H1 (cell line): Measurements from ENCODE around the gene KIAA1328. TPM values are rescaled to one million over a fixed set of nuclear protein-coding genes. Genes with fewer than 3 reads are reported as not detected.

Experiments
- CTCF ChIA-PET: fragments of 300-600 bp; sonication (Branson Sonifier 250); formaldehyde crosslinking; loops from one replicate; lab custom pipeline; 2021; ENCODE audit not compliant: partially characterized antibody; lab: Charles Lee
- POLR2A ChIA-PET: fragments of 300-600 bp; sonication (Branson Sonifier 250); formaldehyde crosslinking; loops from one replicate; lab custom pipeline; 2021; ENCODE audit warnings: inconsistent platforms; ENCODE audit not compliant: partially characterized antibody; lab: Charles Lee
- DNase-seq, 2 experiments: peaks; one replicate each; pipeline versions ENCODE4 v3.0.0 to v3.0.0-alpha.2; 2010 to 2022; ENCODE audit warnings: low spot score in 2 of 2, low read depth in 1 of 2, mixed read lengths in 1 of 2
- FAIRE-seq: peaks from 2 replicates; lab custom pipeline; 2011; peaks lifted over from hg19 to GRCh38; lab: Jason Lieb, UNC
- H2AFZ ChIP-seq: 2 replicates; pipeline ENCODE4 v1.8.1; 2012; ENCODE audit warnings: low read length, inconsistent platforms
- H2AK5ac ChIP-seq: 2 replicates; pipeline ENCODE4 v1.6.1; 2013; ENCODE audit warnings: low read depth, low read length
- H2BK120ac ChIP-seq: replicated peaks from 2 replicates; pipeline ENCODE3; 2013; ENCODE audit warnings: low read depth, low read length, inconsistent platforms
- H2BK12ac ChIP-seq: 2 replicates; pipeline ENCODE4 v1.6.1; 2013; ENCODE audit warnings: low read depth, low read length
- H2BK15ac ChIP-seq: 2 replicates; pipeline ENCODE4 v1.6.1; 2013; ENCODE audit warnings: low read length
- H2BK20ac ChIP-seq: 2 replicates; pipeline ENCODE4 v1.6.1; 2013; ENCODE audit warnings: low read length
- H2BK5ac ChIP-seq: 2 replicates; pipeline ENCODE4 v1.6.1; 2013; ENCODE audit warnings: low read depth, low read length
- H3K14ac ChIP-seq: 2 replicates; pipeline ENCODE4 v1.6.1; 2013; ENCODE audit warnings: inconsistent platforms; ENCODE audit not compliant: insufficient read length
- H3K18ac ChIP-seq: 2 replicates; pipeline ENCODE4 v1.6.1; 2013; ENCODE audit warnings: low read length; ENCODE audit errors: extremely low read depth
- H3K23ac ChIP-seq: 2 replicates; pipeline ENCODE4 v1.6.1; 2013; ENCODE audit warnings: inconsistent platforms; ENCODE audit not compliant: insufficient read length
- H3K23me2 ChIP-seq: 2 replicates; pipeline ENCODE4 v1.6.1; 2013; ENCODE audit warnings: low read depth, low read length
- H3K27ac ChIP-seq: 2 replicates; pipeline ENCODE4 v1.6.1; 2011; ENCODE audit warnings: low read depth, low read length, inconsistent platforms
- H3K27me3 ChIP-seq, 4 experiments: replicated peaks in 1 of 4; 1 replicate in 1 of 4; 2 replicates in 3 of 4; pipeline versions ENCODE4 v1.6.1 to v1.8.1; 2011 to 2013; ENCODE audit warnings: low read length in 3 of 4, mild to moderate bottlenecking in 3 of 4, inconsistent platforms in 2 of 4, mixed read lengths in 2 of 4, moderate library complexity in 1 of 4; ENCODE audit not compliant: control insufficient read depth in 3 of 4, insufficient read depth in 3 of 4; ENCODE audit errors: extremely low read depth in 1 of 4
- H3K36me3 ChIP-seq, 4 experiments: 2 replicates each; pipeline versions ENCODE4 v1.6.1 to v1.8.1; 2011 to 2013; ENCODE audit warnings: mild to moderate bottlenecking in 4 of 4, low read length in 3 of 4, moderate library complexity in 2 of 4, control low read depth in 1 of 4, inconsistent platforms in 1 of 4; ENCODE audit not compliant: insufficient read depth in 4 of 4, control insufficient read depth in 2 of 4
- H3K4ac ChIP-seq: replicated peaks from 2 replicates; pipeline ENCODE3; 2013; ENCODE audit warnings: low read length, low read depth, mixed read lengths, inconsistent platforms; ENCODE audit not compliant: insufficient read length
- H3K4me1 ChIP-seq, 4 experiments: replicated peaks in 1 of 4; 1 replicate in 1 of 4; 2 replicates in 3 of 4; pipeline versions ENCODE4 v1.6.1 to v1.8.1; 2011 to 2013; ENCODE audit warnings: low read length in 3 of 4, inconsistent platforms in 2 of 4, mixed read lengths in 1 of 4; ENCODE audit not compliant: insufficient read depth in 4 of 4, control insufficient read depth in 3 of 4
- H3K4me2 ChIP-seq, 2 experiments: 2 replicates each; pipeline versions ENCODE4 v1.6.1 to v1.8.1; 2011 to 2013; ENCODE audit warnings: low read depth in 2 of 2, low read length in 2 of 2, control low read depth in 1 of 2, inconsistent platforms in 1 of 2, mild to moderate bottlenecking in 1 of 2; ENCODE audit not compliant: insufficient read depth in 1 of 2
- H3K4me3 ChIP-seq, 4 experiments: fragments of 200-600, 300-600 bp in 1 of 4; sonication (generic), shearing (Covaris generic), sonication (Bioruptor Twin) in 1 of 4; 2 replicates each; pipeline versions ENCODE4 v1.5.1 to v1.8.1; 2011 to 2016; ENCODE audit warnings: low read length in 4 of 4, low read depth in 3 of 4, control low read depth in 2 of 4, inconsistent platforms in 2 of 4, mild to moderate bottlenecking in 2 of 4, mixed read lengths in 1 of 4, moderate library complexity in 1 of 4; ENCODE audit not compliant: insufficient read depth in 2 of 4; ENCODE audit errors: extremely low read depth in 1 of 4
- H3K56ac ChIP-seq: replicated peaks from 2 replicates; pipeline ENCODE3; 2013; ENCODE audit warnings: low read depth, mild to moderate bottlenecking, mixed read lengths, low read length, inconsistent platforms; ENCODE audit not compliant: insufficient read length
- H3K79me1 ChIP-seq: 2 replicates; pipeline ENCODE4 v1.6.1; 2013; ENCODE audit warnings: low read depth, low read length, control low read depth
- H3K79me2 ChIP-seq, 2 experiments: 2 replicates each; pipeline versions ENCODE4 v1.6.1 to v1.8.1; 2012 to 2013; ENCODE audit warnings: low read length in 2 of 2, mild to moderate bottlenecking in 2 of 2, inconsistent platforms in 1 of 2; ENCODE audit not compliant: insufficient read depth in 2 of 2, control insufficient read depth in 1 of 2
- H3K9ac ChIP-seq, 4 experiments: replicated peaks in 1 of 4; 1 replicate in 1 of 4; 2 replicates in 3 of 4; pipeline versions ENCODE4 v1.6.1 to v1.8.1; 2011 to 2013; ENCODE audit warnings: low read depth in 3 of 4, low read length in 3 of 4, control low read depth in 2 of 4, mild to moderate bottlenecking in 2 of 4, moderate library complexity in 2 of 4, inconsistent platforms in 1 of 4; ENCODE audit errors: extremely low read depth in 1 of 4
- H3K9me3 ChIP-seq, 2 experiments: 2 replicates each; pipeline versions ENCODE4 v1.6.1 to v1.8.1; 2012 to 2013; ENCODE audit warnings: mild to moderate bottlenecking in 2 of 2, moderate library complexity in 2 of 2, control low read depth in 1 of 2, inconsistent platforms in 1 of 2, low read depth in 1 of 2, low read length in 1 of 2, mixed read lengths in 1 of 2; ENCODE audit not compliant: insufficient read depth in 2 of 2
- H4K20me1 ChIP-seq, 2 experiments: replicated peaks in 1 of 2; 2 replicates each; pipeline versions ENCODE3 to v1.8.1; 2011 to 2013; ENCODE audit warnings: inconsistent platforms in 2 of 2, low read length in 2 of 2, mild to moderate bottlenecking in 1 of 2; ENCODE audit not compliant: insufficient read depth in 2 of 2, control insufficient read depth in 1 of 2
- H4K5ac ChIP-seq: 2 replicates; pipeline ENCODE4 v1.6.1; 2013; ENCODE audit warnings: low read length, low read depth, mixed read lengths, inconsistent platforms; ENCODE audit not compliant: insufficient read length
- H4K8ac ChIP-seq: 2 replicates; pipeline ENCODE4 v1.8.0; 2013; ENCODE audit warnings: mild to moderate bottlenecking, moderate library complexity, low read length, inconsistent platforms; ENCODE audit not compliant: insufficient read depth; ENCODE audit errors: extremely low read depth
- H4K91ac ChIP-seq: replicated peaks from 2 replicates; pipeline ENCODE3; 2013; ENCODE audit warnings: low read length, mixed read lengths, inconsistent platforms; ENCODE audit not compliant: insufficient read length
- CEBPB ChIP-seq: IDR thresholded peaks from 2 replicates; pipeline ENCODE4 v1.6.1; 2012; ENCODE audit warnings: low read depth, low read length
- TBP ChIP-seq: IDR thresholded peaks from 2 replicates; pipeline ENCODE4 v1.6.1; 2011; ENCODE audit warnings: low read depth, low read length, improper control_type of control experiment
- polyA plus RNA-seq, 7 experiments: library from polyadenylated mRNA; depleted of rRNA in 3 of 7; stranded (reverse) in 5 of 7; unstranded in 2 of 7; fragments of >200 nt in 5 of 7; fragments of 200-250 nt in 2 of 7; gene quantifications; 1 replicate in 5 of 7; 2 replicates in 1 of 7; 4 replicates in 1 of 7; pipeline versions ENCODE4 v1.2.1 to v1.2.3, GENCODE V29; 2011 to 2013; ENCODE audit warnings: missing spikeins in 2 of 7, mixed read lengths in 2 of 7
- total RNA-seq: library from RNA; stranded (reverse); fragmentation: NEBNext Ultra II Directional; extraction: Animal tissue kit (Norgen Biotek cat#: 25700); gene quantifications from 2 replicates; pipeline ENCODE4 v1.2.1, GENCODE V29; 2021
- TF ChIP-seq, protein P1 (sequence below): IDR thresholded peaks from 2 replicates; pipeline ENCODE4 v1.6.1; 2011; ENCODE audit warnings: low read depth, mild to moderate bottlenecking, low read length; ENCODE audit not compliant: insufficient read depth

Gene KIAA1328
- total and polyA plus RNA-seq, 2 of the 8 experiments (the other 6 are each of a cell fraction or from before 2014, with no cell fraction given) = 2.6 to 5.7 TPM

DNA sequence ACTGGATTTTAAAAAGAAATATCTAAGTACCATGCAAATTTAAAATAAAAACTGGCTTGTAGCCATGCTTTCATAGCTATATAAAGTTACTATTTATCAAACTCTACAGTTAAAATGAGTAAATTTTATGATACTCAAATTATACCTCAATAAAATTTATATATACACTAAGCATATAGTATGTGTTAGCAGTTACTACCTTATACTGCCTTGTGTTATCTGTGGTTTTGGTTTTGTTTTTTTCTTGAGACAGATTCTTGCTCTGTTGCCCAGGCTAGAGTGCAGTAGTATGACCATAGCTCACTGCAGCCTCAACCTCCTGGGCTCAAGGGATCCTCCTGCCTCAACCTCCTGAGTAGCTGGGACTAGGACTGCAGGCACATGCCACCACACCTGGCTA, 342.1 kb downstream of the KIAA1328 start:
- Histone ChIP-seq H3K9me3 (no peaks in the 10 kb centered on the region), H2BK120ac (no peak overlapping the region), H3K27me3 (no peaks in the 10 kb centered on the region), H3K23ac (no peak overlapping the region), H3K79me2 (no peaks in the 10 kb centered on the region), H2BK12ac (no peak overlapping the region), H2AFZ (no peak overlapping the region), H2BK15ac (no peak overlapping the region), H3K4ac (no peak overlapping the region), H4K5ac (no peak overlapping the region), H3K14ac (no peak overlapping the region), H2BK5ac (no peak overlapping the region), H3K4me3 (no peak overlapping the region), H3K23me2 (no peaks in the 10 kb centered on the region)
- DNase-seq = no peak
- no peak for FAIRE-seq
- CTCF ChIA-PET = interaction anchor here (0.9 to 1.8 kb wide), 2 partner anchors 71 to 229 kb away, joined by 4 to 5 read pairs; no protein-coding TSS in a partner anchor
- POLR2A ChIA-PET = no interaction called here
- TF ChIP-seq, protein P1, sequence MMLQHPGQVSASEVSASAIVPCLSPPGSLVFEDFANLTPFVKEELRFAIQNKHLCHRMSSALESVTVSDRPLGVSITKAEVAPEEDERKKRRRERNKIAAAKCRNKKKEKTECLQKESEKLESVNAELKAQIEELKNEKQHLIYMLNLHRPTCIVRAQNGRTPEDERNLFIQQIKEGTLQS = no peak
- TF ChIP-seq CEBPB (no peak), TBP (no peak)
- TF ChIP-seq, all 59 proteins: peak for 0
- Histone ChIP-seq H4K91ac (no peak overlapping the region), H3K18ac (no peak overlapping the region), H4K20me1 (no peaks in the 10 kb centered on the region), H2BK20ac (no peak overlapping the region), H3K79me1 (no peaks in the 10 kb centered on the region), H2AK5ac (no peak overlapping the region), H3K9ac (no peak overlapping the region), H3K36me3 (no peaks in the 10 kb centered on the region), H4K8ac (no peak overlapping the region), H3K4me2 (no peak overlapping the region), H3K27ac (no peak overlapping the region), H3K56ac (no peak overlapping the region), H3K4me1 (peaks cover 0 to 8% (median 7%) of the 10 kb centered on the region in 4 experiments; a peak in 3 of 7 replicates)
